ENCODE data around the gene D2HGDH.
"Not testable (repeated sequence)": the region's sequence is repeated elsewhere in the genome, so short reads cannot be mapped to it uniquely, and the experiment has no call there.

DNA sequence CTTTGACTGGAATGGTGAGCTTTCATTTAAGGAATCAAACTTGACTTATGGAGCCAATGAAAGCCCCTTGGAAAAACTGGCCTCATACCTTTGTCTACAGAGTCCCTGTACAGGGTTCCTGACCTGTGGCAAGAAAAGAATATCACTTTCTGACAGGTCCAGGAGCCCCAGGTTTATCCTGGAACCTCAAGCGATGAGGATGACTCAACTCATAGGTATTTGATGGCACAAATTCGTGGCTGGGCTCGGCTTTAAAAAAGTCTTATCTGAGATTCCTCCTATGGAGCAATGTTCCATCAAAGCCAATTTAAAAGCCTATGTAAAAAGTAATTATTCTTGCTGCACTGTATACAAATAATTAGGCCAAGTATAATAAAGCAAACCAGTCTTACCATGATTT, 57.0 kb downstream of the D2HGDH start:
- not testable (repeated sequence) for TF ChIP-seq POLR2A (IDR thresholded peaks at IDR 0.05)
- TF ChIP-seq, protein P1, sequence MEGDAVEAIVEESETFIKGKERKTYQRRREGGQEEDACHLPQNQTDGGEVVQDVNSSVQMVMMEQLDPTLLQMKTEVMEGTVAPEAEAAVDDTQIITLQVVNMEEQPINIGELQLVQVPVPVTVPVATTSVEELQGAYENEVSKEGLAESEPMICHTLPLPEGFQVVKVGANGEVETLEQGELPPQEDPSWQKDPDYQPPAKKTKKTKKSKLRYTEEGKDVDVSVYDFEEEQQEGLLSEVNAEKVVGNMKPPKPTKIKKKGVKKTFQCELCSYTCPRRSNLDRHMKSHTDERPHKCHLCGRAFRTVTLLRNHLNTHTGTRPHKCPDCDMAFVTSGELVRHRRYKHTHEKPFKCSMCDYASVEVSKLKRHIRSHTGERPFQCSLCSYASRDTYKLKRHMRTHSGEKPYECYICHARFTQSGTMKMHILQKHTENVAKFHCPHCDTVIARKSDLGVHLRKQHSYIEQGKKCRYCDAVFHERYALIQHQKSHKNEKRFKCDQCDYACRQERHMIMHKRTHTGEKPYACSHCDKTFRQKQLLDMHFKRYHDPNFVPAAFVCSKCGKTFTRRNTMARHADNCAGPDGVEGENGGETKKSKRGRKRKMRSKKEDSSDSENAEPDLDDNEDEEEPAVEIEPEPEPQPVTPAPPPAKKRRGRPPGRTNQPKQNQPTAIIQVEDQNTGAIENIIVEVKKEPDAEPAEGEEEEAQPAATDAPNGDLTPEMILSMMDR (IDR thresholded peaks at IDR 0.05) = not testable (repeated sequence)

Data from thyroid gland (tissue), 4 donors.